ENCODE results near the gene LCOR. TPM values are rescaled to one million over a fixed set of nuclear protein-coding genes. Genes with fewer than 3 reads are reported as not detected.
A peak's percentile ranks its signal among the peaks of the same experiment; 100 is the strongest.
"Not testable (repeated sequence)": the region's sequence is repeated elsewhere in the genome, so short reads cannot be mapped to it uniquely, and the experiment has no call there.

LCOR gene
- total RNA-seq, 1 donor from 2014 or later = 31.3 TPM

DNA sequence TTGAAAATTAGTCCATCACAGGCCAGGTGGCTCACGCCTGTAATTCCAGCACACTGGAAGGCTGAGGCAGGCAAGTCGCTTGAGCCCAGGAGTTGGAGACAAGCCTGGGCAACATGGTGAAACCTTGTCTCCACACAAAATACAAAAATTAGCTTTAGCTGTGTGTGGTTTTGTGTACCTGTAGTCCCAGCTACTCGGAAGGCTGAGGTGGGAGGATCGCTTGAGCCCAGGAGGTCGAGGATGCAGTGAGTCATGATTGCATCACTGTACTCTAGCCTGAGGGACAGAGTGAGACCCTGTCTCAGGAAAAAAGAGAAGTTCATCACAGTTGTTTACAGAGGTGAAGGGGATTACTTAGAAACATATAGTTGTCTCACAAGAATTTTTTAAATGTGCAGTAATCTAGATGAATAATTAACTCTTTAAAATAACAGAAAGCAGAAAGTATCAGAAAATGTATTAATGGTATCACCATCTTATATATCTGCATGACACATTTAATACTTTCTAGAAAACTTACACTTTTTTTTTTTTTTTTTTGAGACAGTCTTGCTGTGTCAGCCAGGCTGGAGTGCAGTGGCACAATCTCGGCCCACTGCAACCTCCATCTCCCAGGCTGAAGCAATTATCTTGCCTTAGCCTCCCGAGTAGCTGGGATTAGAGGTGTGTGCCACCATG, 8.9 kb downstream of the LCOR start:
- no peak for DNase-seq

GRCh38 chr10:96842896-96843723, 11.0 kb downstream of the LCOR start:
- DNase-seq = no peak

DNA sequence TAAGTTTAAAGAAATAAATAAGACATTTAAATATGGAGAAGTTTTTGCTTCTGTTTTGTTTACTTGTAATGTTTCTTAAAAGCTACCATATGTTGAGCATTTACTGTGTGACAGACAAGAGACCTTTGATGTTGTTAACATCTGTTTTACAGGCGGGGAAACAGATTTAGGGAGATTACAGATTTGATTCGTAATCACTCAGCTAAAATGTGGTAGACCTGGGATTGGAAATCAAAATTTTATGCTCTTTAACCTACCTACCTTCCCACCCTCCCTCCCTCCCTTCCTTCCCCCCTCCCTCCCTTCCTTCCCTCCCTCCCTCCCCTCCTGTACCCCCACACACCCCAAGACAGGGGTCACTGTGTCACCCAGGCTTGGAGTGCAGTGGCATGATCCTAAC, 11.7 kb downstream of the LCOR start:
- no peak for DNase-seq

DNA sequence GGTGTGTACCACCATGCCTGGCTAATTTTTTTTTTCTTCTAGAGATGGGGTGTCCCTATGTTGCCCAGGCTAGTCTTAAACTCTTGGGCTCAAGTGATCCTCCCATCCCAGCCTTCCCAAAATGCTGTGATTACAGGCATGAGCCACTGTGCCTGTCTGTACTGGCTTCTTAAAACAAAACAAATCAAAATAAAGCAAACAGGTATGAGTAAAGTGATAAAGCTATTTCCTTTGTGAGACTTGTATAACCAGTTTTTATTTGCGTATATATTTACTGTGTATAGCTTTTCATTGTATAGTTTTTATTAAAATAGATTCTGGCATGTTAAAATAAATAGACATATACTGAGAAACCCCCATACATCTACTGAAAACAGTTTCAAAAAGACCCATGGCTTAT, 14.3 kb downstream of the LCOR start:
- DNase-seq = no peak

- DNase-seq = no peak
These were observed 14.8 kb downstream of the LCOR start for GRCh38 chr10:96846926-96847325.

DNA sequence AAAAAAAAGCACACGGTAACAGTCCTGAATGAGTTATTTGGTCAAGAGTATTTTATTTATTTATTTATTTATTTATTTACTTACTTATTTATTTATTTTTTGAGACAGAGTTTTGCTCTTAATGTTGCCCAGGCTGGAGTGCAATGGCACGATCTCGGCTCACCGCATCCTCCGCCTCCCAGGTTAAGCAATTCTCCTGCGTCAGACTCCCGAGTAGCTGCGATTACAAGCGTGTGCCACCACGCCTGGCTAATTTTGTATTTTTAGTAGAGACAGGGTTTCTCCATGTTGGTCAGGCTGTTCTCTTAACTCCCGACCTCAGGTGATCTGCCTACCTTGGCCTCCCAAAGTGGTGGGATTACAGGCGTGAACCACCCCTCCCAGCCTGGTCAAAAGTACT, 15.3 kb downstream of the LCOR start:
- not testable (repeated sequence) for DNase-seq

DNA sequence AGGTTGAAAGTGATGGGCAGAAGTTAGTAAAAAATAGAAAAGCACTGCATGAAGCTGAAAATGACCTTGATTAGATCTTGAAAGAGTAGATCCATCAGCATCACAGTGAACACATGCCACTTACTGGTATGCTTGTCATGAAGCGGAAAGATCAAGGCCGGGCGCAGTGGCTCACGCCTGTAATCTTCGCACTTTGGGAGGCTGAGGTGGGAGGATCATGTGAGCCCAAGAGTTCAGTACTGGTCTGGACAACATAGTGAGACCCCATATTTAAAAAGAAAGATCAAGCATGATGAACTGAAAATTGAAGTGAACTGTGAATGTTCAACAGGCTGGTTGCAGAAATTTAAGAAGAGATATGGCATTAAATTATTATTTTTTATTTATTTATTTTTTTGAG, 18.0 kb downstream of the LCOR start:
- no peak for DNase-seq

DNA sequence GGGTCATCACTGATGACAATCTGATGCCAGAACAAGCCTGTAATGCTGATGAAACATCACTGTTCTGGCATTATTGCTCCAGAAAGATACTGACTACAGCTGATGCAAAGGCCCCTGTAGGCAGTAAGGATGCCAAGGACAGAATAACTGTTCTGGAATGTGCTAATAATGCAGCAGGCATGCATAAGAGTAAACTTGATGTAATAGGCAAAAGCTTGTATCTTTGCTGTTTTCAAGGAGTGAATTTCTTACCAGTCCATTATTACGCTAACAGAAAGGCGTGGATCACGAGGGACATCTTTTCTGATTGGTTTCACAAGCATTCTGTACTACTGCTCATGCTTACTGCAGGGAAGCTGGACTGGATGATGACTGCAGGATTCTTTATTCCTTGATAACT, 18.7 kb downstream of the LCOR start:
- peak; percentile 50 for DNase-seq

DNA sequence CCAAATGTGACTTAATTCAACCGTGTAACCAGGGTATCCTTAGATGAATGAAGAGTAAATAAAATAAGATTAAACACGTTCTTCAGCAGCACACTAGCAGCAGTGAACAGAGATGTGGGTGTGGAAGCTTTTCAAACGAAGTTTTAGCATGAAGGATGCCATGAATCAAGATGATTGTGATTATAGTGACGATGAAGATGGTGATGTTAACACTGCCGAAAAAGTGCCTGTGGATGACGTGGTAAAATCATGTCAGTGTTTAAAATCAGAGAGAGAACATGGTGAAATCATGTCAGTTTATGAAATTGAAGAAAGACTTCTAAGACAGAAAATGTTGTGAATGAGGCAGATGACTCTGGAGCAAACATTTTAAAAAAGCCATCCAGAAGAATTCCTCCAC, 19.2 kb downstream of the LCOR start:
- DNase-seq = no peak

GRCh38 chr10:96856317-96856716, 24.2 kb downstream of the LCOR start:
- no peak for DNase-seq

- DNase-seq = no peak
These were observed 25.4 kb downstream of the LCOR start for GRCh38 chr10:96857301-96858012.

GRCh38 chr10:96858038-96858705, 26.1 kb downstream of the LCOR start:
- DNase-seq = no peak

GRCh38 chr10:96858706-96859050, 26.6 kb downstream of the LCOR start:
- DNase-seq = no peak

DNA sequence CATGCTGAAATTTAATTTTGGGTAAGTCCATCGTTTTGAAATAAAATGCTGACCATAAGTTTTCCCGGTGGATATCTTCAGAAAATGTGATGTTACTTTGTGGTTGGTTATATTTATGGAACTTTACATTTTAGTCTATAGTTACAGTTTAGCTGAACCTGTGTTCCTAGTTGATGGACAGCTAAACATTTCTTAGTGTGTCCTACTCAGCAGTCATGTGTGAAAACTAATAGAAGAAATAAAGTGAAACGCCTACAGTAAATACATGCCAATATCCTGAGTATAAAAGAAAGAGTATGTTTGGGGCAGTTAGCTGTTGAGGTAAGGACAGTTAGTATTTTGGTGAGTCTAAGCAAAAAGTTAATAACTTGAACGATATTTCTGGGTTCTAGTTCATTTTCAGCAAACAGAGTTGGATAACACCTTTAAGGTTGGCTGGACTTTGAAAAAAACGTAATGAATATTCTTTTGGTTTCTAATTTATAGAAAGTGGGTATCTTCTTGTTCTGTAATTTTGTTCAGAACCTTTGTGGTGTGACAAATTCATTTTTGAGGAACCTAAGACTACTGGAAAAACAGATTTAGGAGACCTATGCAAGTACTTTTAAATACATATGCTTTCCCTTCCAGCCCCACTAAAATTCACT, 28.7 kb downstream of the LCOR start:
- DNase-seq = no peak

DNA sequence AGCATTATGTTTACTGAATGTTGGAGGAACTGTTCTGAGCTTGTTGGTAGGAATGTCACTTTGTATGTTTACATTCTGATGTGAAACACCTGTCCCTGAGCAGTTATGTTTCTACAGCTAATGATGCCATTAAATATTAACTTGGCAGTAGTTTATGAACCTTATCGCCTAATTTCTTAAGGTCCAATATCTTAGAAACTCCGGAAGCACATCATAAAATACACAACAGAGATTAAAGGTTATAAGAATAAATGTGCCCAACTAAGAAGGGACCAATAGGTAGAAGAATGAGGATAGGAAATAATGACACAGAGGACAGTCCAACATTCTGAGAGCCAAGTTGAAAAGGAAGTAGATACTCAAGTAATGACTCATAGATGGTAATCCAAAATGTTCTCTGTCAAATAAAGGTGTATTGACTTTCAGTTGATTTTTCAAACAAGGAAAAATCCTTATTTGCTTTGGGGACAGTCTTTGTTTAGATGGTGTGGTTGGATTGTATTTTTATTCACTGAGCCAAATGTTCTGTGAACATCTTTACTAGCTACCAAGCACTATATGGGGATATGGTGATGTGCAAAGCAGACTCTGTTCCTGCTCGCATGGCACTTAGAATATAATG, 31.9 kb downstream of the LCOR start:
- no peak for DNase-seq

- no peak for DNase-seq
These were observed 41.0 kb downstream of the LCOR start for GRCh38 chr10:96873086-96873485.

DNA sequence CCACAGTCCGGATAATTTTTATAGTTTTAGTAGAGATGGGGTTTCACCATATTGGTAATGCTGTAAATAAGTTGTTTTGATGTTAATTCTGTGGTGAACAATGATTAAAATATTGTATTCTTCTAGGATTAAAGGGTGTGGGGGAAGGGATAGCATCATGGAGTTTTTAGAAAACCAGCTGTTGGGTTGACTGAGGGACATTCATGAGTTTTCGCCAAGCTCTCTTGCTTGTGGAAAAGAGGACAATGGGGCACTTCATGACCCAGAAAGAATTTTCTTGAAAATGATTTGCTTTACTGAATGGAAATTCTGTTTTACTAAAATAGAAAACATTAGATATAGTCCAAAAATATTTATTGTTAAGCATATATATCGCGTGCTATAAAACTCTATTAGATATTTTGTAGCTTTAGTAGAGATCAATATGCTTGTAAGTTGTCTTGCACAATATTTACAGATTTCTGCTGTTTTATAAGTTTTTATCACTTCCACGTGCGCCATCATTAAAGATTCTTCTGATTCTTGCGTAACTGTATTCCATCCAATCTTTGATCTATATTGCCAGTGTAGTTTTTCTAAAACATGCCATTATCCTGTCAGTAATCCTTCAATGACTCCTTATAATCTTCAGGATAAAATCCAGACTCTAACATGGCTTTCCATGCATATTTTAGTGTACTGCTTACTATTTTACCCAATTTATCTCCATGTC, 41.8 kb downstream of the LCOR start:
- DNase-seq = no peak

DNA sequence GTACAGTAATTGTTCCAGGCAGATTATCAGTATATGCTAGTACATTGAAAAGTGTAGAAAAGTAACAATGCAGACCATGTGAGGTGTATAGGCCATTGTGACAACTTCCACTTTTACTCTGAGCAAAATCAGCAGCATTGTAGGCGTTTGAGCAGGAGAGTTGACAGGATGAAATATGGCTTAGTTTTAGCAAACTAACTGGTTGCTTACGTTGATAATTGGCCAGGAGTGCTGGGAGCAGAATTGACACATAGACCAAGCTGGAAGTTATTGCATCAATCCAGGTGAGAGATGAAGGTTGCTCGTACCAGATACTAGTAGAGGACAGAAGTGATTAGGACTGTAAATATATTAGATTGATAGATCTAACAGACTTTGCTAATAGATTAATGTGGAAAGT, 46.0 kb downstream of the LCOR start:
- no peak for DNase-seq

- no peak for DNase-seq
These were observed 48.5 kb downstream of the LCOR start for GRCh38 chr10:96880575-96880974.

GRCh38 chr10:96889415-96890171, 57.5 kb downstream of the LCOR start:
- no peak for DNase-seq

DNA sequence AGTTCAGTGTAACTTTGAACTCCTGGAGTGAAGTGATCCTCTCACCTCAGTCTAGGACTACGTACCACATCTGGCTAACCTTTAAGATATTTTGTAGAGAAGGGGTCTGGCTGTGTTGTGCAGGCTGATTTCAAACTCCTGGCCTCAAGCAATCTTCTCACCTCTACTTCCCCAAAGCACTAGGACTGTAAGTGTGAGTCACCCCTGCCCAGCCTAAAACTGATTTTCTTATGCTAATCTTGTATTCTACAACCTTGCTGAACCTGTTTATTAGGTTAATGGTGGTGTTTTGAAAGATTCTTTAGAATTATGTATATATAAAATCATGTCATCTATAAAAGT, 58.0 kb downstream of the LCOR start:
- DNase-seq = no peak

Measured in skin of body (tissue), 2 donors.